Measurements from ENCODE around the gene EIPR1.

- TF ChIP-seq CTCF (IDR thresholded peaks at IDR 0.05) = peak in 4 of 6 experiments; percentile 30 to 61 (median 50)
- no peak for TF ChIP-seq POLR2A (IDR thresholded peaks at IDR 0.05)
These were observed 96.7 kb downstream of the EIPR1 start for GRCh38 chr2:3280683-3281520.
